IMR-90 (cell line): ENCODE measurements around the gene MGA.

ENCODE experiments used
- MXI1 ChIP-seq: IDR thresholded peaks from 2 replicates; pipeline ENCODE4 v1.6.1; 2012; ENCODE audit warnings: low read depth, mild to moderate bottlenecking, low read length, moderate library complexity, borderline replicate concordance
- TF ChIP-seq, protein P1 (sequence below): conservative IDR thresholded peaks from 2 replicates; pipeline ENCODE4 v1.5.1; 2012; ENCODE audit warnings: mild to moderate bottlenecking, low read depth, low read length, improper control_type of control experiment

- TF ChIP-seq MXI1, result no peak
- TF ChIP-seq, protein P1, sequence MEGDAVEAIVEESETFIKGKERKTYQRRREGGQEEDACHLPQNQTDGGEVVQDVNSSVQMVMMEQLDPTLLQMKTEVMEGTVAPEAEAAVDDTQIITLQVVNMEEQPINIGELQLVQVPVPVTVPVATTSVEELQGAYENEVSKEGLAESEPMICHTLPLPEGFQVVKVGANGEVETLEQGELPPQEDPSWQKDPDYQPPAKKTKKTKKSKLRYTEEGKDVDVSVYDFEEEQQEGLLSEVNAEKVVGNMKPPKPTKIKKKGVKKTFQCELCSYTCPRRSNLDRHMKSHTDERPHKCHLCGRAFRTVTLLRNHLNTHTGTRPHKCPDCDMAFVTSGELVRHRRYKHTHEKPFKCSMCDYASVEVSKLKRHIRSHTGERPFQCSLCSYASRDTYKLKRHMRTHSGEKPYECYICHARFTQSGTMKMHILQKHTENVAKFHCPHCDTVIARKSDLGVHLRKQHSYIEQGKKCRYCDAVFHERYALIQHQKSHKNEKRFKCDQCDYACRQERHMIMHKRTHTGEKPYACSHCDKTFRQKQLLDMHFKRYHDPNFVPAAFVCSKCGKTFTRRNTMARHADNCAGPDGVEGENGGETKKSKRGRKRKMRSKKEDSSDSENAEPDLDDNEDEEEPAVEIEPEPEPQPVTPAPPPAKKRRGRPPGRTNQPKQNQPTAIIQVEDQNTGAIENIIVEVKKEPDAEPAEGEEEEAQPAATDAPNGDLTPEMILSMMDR, result no peak
These were observed 72.3 kb downstream of the MGA start for GRCh38 chr15:41732483-41732882.
